Heart left ventricle (tissue), 13 donors: Measurements from ENCODE around the gene PCDHA7.

Experiments used
- CTCF ChIP-seq, 12 donors: fragments of 200-600 bp; sonication (generic) in 4 of 12; IDR thresholded peaks; one replicate each; pipeline versions ENCODE4 v1.5.0 to v1.8.0; 2018 to 2022; ENCODE audit warnings: antibody characterized with exemption in 12 of 12, mild to moderate bottlenecking in 5 of 12
- POLR2A ChIP-seq, 2 donors: fragments of 450-650 bp; IDR thresholded peaks; one replicate each; pipeline ENCODE4 v1.6.1; 2017; ENCODE audit warnings: antibody characterized with exemption in 2 of 2, mild to moderate bottlenecking in 2 of 2, moderate library complexity in 2 of 2
- donor health status: ischemic (EF 13 %, LVEDD 7.1; RV severe dilation, severe dysfunction).
- donor health status: DM: no; HTN: yes; CAD: no.
- donor health status: DM: no; HTN: no; CAD: no.
- donor health status: ischemic (EF 25% LVEDD 6.9; RV normal size, moderate dysfunction).
- donor health status: ischemic (EF 25% LVEDD 5.7; RV mildly dilated, moderate dysfunction).
- donor health status: ischemic (EF 35%, LVEDD 5.7; RV mildly dilated, moderate dysfunction).
- donor health status: nonischemic (EF 11% LVEDD 7.7; RV severe dilation, severe dysfunction).
- donor health status: DM: yes; HTN: yes; CAD: no.
- donor health status: PGD.
- donor health status: ischemic (EF 29% LVEDD 5.4; RV normal size, mild dysfunction).
- donor health status: nonischemic (EF 23%, LVEDD 6.1; RV moderate dilation, normal function).

- TF ChIP-seq CTCF (IDR thresholded peaks at IDR 0.05) (no peak), POLR2A (IDR thresholded peaks at IDR 0.05) (no peak)
Measured at GRCh38 chr5:140857177-140857986, 23.3 kb downstream of the PCDHA7 start.
